ENCODE data around the gene GABARAPL2. TPM values are rescaled to one million over a fixed set of nuclear protein-coding genes. Genes with fewer than 3 reads are reported as not detected.
"Not testable (repeated sequence)": the region's sequence is repeated elsewhere in the genome, so short reads cannot be mapped to it uniquely, and the experiment has no call there.

GABARAPL2 gene
- polyA plus RNA-seq, 1 donor (not counting 4 experiments of a cell fraction or from before 2014, with no cell fraction given), result 95.8 TPM

GRCh38 chr16:75546293-75546692 lies 19.9 kb upstream of the GABARAPL2 start:
- Histone ChIP-seq H3K27me3 (ENCODE audit: control insufficient read depth, extremely low read depth, insufficient read depth, low read length) (no peaks in the 10 kb centered on the region), H3K27ac (ENCODE audit: control insufficient read depth, insufficient read depth, low read length) (no peak overlapping the region), H3K9me1 (ENCODE audit: control insufficient read depth, extremely low read depth, insufficient read depth, low read length) (no peaks in the 10 kb centered on the region), H3K4me3 (ENCODE audit: control insufficient read depth in 2 of 3, extremely low read depth in 1 of 3, insufficient read depth in 2 of 3, low read depth in 1 of 3, low read length in 3 of 3) (no peak overlapping the region), H3K9me3 (ENCODE audit: control insufficient read depth, low read depth, low read length) (no peaks in the 10 kb centered on the region), H4K20me1 (ENCODE audit: control insufficient read depth, extremely low read depth, insufficient read depth, low read length) (no peaks in the 10 kb centered on the region), H3K4me2 (ENCODE audit: control insufficient read depth, extremely low read depth, insufficient read depth, low read depth, low read length) (no peak overlapping the region), H3K4me1 (ENCODE audit: control insufficient read depth, extremely low read depth, insufficient read depth, low read length) (no peaks in the 10 kb centered on the region), H3K36me3 (ENCODE audit: control insufficient read depth in 2 of 2, extremely low read depth in 1 of 2, insufficient read depth in 2 of 2, low read length in 2 of 2) (no peaks in the 10 kb centered on the region), H3K9ac (ENCODE audit: control insufficient read depth, extremely low read depth, insufficient read depth, low read length) (no peak overlapping the region), H3K79me2 (ENCODE audit: control insufficient read depth, insufficient read depth, low read length) (no peaks in the 10 kb centered on the region), H2AFZ (ENCODE audit: control insufficient read depth, low read length) (no peak overlapping the region)
- DNase-seq (ENCODE audit: low read depth, low spot score) (no peak), FAIRE-seq (no peak)
- dilution Hi-C loops (cut with MboI; ENCODE audit: extremely low pct_ligation_motif_present, low sequenced_read_pairs), result no loop called here
- TF ChIP-seq, protein P1, sequence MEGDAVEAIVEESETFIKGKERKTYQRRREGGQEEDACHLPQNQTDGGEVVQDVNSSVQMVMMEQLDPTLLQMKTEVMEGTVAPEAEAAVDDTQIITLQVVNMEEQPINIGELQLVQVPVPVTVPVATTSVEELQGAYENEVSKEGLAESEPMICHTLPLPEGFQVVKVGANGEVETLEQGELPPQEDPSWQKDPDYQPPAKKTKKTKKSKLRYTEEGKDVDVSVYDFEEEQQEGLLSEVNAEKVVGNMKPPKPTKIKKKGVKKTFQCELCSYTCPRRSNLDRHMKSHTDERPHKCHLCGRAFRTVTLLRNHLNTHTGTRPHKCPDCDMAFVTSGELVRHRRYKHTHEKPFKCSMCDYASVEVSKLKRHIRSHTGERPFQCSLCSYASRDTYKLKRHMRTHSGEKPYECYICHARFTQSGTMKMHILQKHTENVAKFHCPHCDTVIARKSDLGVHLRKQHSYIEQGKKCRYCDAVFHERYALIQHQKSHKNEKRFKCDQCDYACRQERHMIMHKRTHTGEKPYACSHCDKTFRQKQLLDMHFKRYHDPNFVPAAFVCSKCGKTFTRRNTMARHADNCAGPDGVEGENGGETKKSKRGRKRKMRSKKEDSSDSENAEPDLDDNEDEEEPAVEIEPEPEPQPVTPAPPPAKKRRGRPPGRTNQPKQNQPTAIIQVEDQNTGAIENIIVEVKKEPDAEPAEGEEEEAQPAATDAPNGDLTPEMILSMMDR (optimal IDR thresholded peaks at IDR 0.05 in 1 of 3, IDR thresholded peaks at IDR 0.05 in 1 of 3, conservative IDR thresholded peaks at IDR 0.05 in 1 of 3; ENCODE audit: extremely low read depth in 1 of 3, insufficient read depth in 2 of 3, low read length in 3 of 3), result no peak
- TF ChIP-seq EZH2 (IDR thresholded peaks at IDR 0.05; ENCODE audit: low read length), result no peak

GRCh38 chr16:75548456-75548855 lies 17.7 kb upstream of the GABARAPL2 start:
- dilution Hi-C loops (cut with MboI; ENCODE audit: extremely low pct_ligation_motif_present, low sequenced_read_pairs); FAIRE-seq: not testable (repeated sequence)

DNA sequence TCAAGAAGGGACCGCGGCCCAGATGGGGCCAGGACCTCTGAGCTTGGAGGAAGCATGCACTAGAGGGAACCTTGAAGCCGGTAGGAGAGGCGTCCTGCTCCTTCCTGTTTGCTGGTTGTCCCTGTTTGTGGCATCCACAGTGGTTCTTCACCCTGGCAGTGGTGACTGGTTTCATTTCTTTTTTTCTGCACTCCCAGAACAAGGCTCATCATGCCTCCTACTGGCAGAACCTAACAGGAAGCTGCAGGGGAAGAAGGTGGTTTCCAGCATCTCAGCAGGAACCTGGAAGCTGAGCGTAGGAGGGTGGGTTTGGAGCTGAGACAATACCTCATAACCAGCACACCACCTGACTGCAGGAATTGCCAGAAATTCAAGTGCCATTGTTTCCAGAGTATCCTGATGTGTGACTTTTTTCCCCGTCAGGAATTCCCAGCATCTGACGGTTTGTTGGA lies 15.9 kb upstream of the GABARAPL2 start:
- peak; percentile 20 for FAIRE-seq
- TF ChIP-seq EZH2 (IDR thresholded peaks at IDR 0.05; ENCODE audit: low read length), result no peak
- TF ChIP-seq, protein P1 (optimal IDR thresholded peaks at IDR 0.05 in 1 of 3, IDR thresholded peaks at IDR 0.05 in 1 of 3, conservative IDR thresholded peaks at IDR 0.05 in 1 of 3; ENCODE audit: extremely low read depth in 1 of 3, insufficient read depth in 2 of 3, low read length in 3 of 3), result peak; percentile 66 to 74 (median 72)
- Histone ChIP-seq H3K27ac (ENCODE audit: control insufficient read depth, insufficient read depth, low read length) (no peak overlapping the region), H3K79me2 (ENCODE audit: control insufficient read depth, insufficient read depth, low read length) (no peaks in the 10 kb centered on the region), H3K27me3 (ENCODE audit: control insufficient read depth, extremely low read depth, insufficient read depth, low read length) (no peaks in the 10 kb centered on the region), H3K4me1 (ENCODE audit: control insufficient read depth, extremely low read depth, insufficient read depth, low read length) (peaks cover 3% of the 10 kb centered on the region), H3K4me3 (ENCODE audit: control insufficient read depth in 2 of 3, extremely low read depth in 1 of 3, insufficient read depth in 2 of 3, low read depth in 1 of 3, low read length in 3 of 3) (no peak overlapping the region), H3K9me1 (ENCODE audit: control insufficient read depth, extremely low read depth, insufficient read depth, low read length) (no peaks in the 10 kb centered on the region), H3K4me2 (ENCODE audit: control insufficient read depth, extremely low read depth, insufficient read depth, low read depth, low read length) (no peak overlapping the region), H3K9me3 (ENCODE audit: control insufficient read depth, low read depth, low read length) (no peaks in the 10 kb centered on the region), H3K36me3 (ENCODE audit: control insufficient read depth in 2 of 2, extremely low read depth in 1 of 2, insufficient read depth in 2 of 2, low read length in 2 of 2) (no peaks in the 10 kb centered on the region), H3K9ac (ENCODE audit: control insufficient read depth, extremely low read depth, insufficient read depth, low read length) (no peak overlapping the region), H4K20me1 (ENCODE audit: control insufficient read depth, extremely low read depth, insufficient read depth, low read length) (no peaks in the 10 kb centered on the region), H2AFZ (ENCODE audit: control insufficient read depth, low read length) (no peak overlapping the region)
- no peak for DNase-seq (ENCODE audit: low read depth, low spot score)
- dilution Hi-C loops (cut with MboI; ENCODE audit: extremely low pct_ligation_motif_present, low sequenced_read_pairs), result no loop called here

More at GRCh38 chr16:75548456-75548855, 17.7 kb upstream of the GABARAPL2 start:
- not testable (repeated sequence) for H3K79me2 ChIP-seq (ENCODE audit: control insufficient read depth, insufficient read depth, low read length); H3K27me3 ChIP-seq (ENCODE audit: control insufficient read depth, extremely low read depth, insufficient read depth, low read length); H3K4me3 ChIP-seq (ENCODE audit: control insufficient read depth in 2 of 3, extremely low read depth in 1 of 3, insufficient read depth in 2 of 3, low read depth in 1 of 3, low read length in 3 of 3); H3K27ac ChIP-seq (ENCODE audit: control insufficient read depth, insufficient read depth, low read length); H3K36me3 ChIP-seq (ENCODE audit: control insufficient read depth in 2 of 2, extremely low read depth in 1 of 2, insufficient read depth in 2 of 2, low read length in 2 of 2); H3K9ac ChIP-seq (ENCODE audit: control insufficient read depth, extremely low read depth, insufficient read depth, low read length); H4K20me1 ChIP-seq (ENCODE audit: control insufficient read depth, extremely low read depth, insufficient read depth, low read length); H3K9me1 ChIP-seq (ENCODE audit: control insufficient read depth, extremely low read depth, insufficient read depth, low read length); H2AFZ ChIP-seq (ENCODE audit: control insufficient read depth, low read length); H3K4me2 ChIP-seq (ENCODE audit: control insufficient read depth, extremely low read depth, insufficient read depth, low read depth, low read length); H3K9me3 ChIP-seq (ENCODE audit: control insufficient read depth, low read depth, low read length); H3K4me1 ChIP-seq (ENCODE audit: control insufficient read depth, extremely low read depth, insufficient read depth, low read length); DNase-seq (ENCODE audit: low read depth, low spot score)

Measured in keratinocyte (primary cell).